Mesenchymal stem cell (in vitro differentiated cells and primary cell): ENCODE results near the gene ZNRD2.

Experiments
- DNase-seq: peaks from one replicate; pipeline ENCODE4 v3.0.0-alpha.2; 2013
- H2AFZ ChIP-seq: one replicate; pipeline ENCODE4 v1.6.1; 2013; ENCODE audit warnings: low read depth, mild to moderate bottlenecking, control low read depth, inconsistent platforms, low read length, moderate library complexity
- H2AK5ac ChIP-seq: 2 replicates; pipeline ENCODE4 v1.6.1; 2013; ENCODE audit warnings: low read length, moderate library complexity, mild to moderate bottlenecking, inconsistent platforms; ENCODE audit not compliant: severe bottlenecking
- H2BK120ac ChIP-seq: one replicate; pipeline ENCODE4 v1.6.1; 2013; ENCODE audit warnings: low read depth, mild to moderate bottlenecking, inconsistent platforms, low read length, moderate library complexity
- H2BK12ac ChIP-seq, 2 experiments: one replicate each; pipeline ENCODE4 v1.6.1; 2013; ENCODE audit warnings: inconsistent platforms in 2 of 2, low read length in 2 of 2, mild to moderate bottlenecking in 2 of 2, moderate library complexity in 2 of 2, control low read depth in 1 of 2
- H2BK15ac ChIP-seq: one replicate; pipeline ENCODE4 v1.6.1; 2013; ENCODE audit warnings: mild to moderate bottlenecking, low read depth, inconsistent platforms; ENCODE audit not compliant: poor library complexity, severe bottlenecking
- H2BK5ac ChIP-seq: 2 replicates; pipeline ENCODE4 v1.6.1; 2013; ENCODE audit warnings: low read depth, mild to moderate bottlenecking, low read length, control low read depth, inconsistent platforms; ENCODE audit not compliant: poor library complexity, severe bottlenecking
- H3K14ac ChIP-seq, 2 experiments: one replicate each; pipeline ENCODE4 v1.6.1; 2013; ENCODE audit warnings: inconsistent platforms in 2 of 2, low read length in 2 of 2, control low read depth in 1 of 2, mild to moderate bottlenecking in 1 of 2, moderate library complexity in 1 of 2
- H3K18ac ChIP-seq, 2 experiments: one replicate each; pipeline ENCODE4 v1.6.1; 2013; ENCODE audit warnings: inconsistent platforms in 2 of 2, low read length in 2 of 2, control low read depth in 1 of 2, low read depth in 1 of 2, mild to moderate bottlenecking in 1 of 2
- H3K23ac ChIP-seq, 2 experiments: one replicate each; pipeline ENCODE4 v1.6.1; 2013; ENCODE audit warnings: inconsistent platforms in 2 of 2, low read length in 2 of 2, mild to moderate bottlenecking in 2 of 2, moderate library complexity in 2 of 2, control low read depth in 1 of 2
- H3K27ac ChIP-seq: 2 replicates; pipeline ENCODE4 v1.5.1; 2013; ENCODE audit warnings: mild to moderate bottlenecking, moderate library complexity, low read length, control low read depth, inconsistent platforms; ENCODE audit not compliant: poor library complexity, severe bottlenecking
- H3K27me3 ChIP-seq, 2 experiments: 2 replicates each; pipeline versions ENCODE4 v1.6.1 to v1.7.0; 2013; ENCODE audit warnings: low read length in 2 of 2, mild to moderate bottlenecking in 2 of 2, moderate library complexity in 2 of 2, control low read depth in 1 of 2, inconsistent platforms in 1 of 2; ENCODE audit not compliant: control insufficient read depth in 1 of 2, insufficient read depth in 1 of 2
- H3K36me3 ChIP-seq, 2 experiments: 2 replicates each; pipeline versions ENCODE4 v1.6.1 to v1.7.0; 2013; ENCODE audit warnings: low read length in 2 of 2, control low read depth in 1 of 2, inconsistent platforms in 1 of 2, low read depth in 1 of 2, mild to moderate bottlenecking in 1 of 2; ENCODE audit not compliant: insufficient read depth in 2 of 2, control insufficient read depth in 1 of 2
- H3K4ac ChIP-seq, 2 experiments: one replicate each; pipeline ENCODE4 v1.6.1; 2013; ENCODE audit warnings: inconsistent platforms in 2 of 2, low read length in 2 of 2, mild to moderate bottlenecking in 2 of 2, moderate library complexity in 2 of 2, control low read depth in 1 of 2, low read depth in 1 of 2
- H3K4me1 ChIP-seq: 2 replicates; pipeline ENCODE4 v1.6.1; 2013; ENCODE audit warnings: low read depth, low read length, control low read depth; ENCODE audit not compliant: control insufficient read depth, insufficient read depth
- H3K4me2 ChIP-seq: 2 replicates; pipeline ENCODE4 v1.6.1; 2013; ENCODE audit warnings: low read length, mild to moderate bottlenecking, inconsistent platforms; ENCODE audit not compliant: poor library complexity, severe bottlenecking
- H3K4me3 ChIP-seq, 2 experiments: 2 replicates each; pipeline versions ENCODE4 v1.5.1 to v1.7.0; 2013; ENCODE audit warnings: low read length in 2 of 2, mild to moderate bottlenecking in 2 of 2, control low read depth in 1 of 2, low read depth in 1 of 2; ENCODE audit not compliant: insufficient read depth in 1 of 2
- H3K79me1 ChIP-seq: replicated peaks from 2 replicates; pipeline ENCODE4 v1.6.1; 2013; ENCODE audit warnings: mild to moderate bottlenecking, control low read depth, low read length, inconsistent platforms; ENCODE audit not compliant: poor library complexity, severe bottlenecking
- H3K9ac ChIP-seq: 2 replicates; pipeline ENCODE4 v1.7.0; 2013; ENCODE audit warnings: mild to moderate bottlenecking, low read length, moderate library complexity
- H3K9me3 ChIP-seq: 2 replicates; pipeline ENCODE4 v1.7.0; 2013; ENCODE audit warnings: mild to moderate bottlenecking, low read length; ENCODE audit not compliant: control insufficient read depth
- H4K8ac ChIP-seq: one replicate; pipeline ENCODE4 v1.6.1; 2013; ENCODE audit warnings: inconsistent platforms, mild to moderate bottlenecking, low read length, moderate library complexity
- H4K91ac ChIP-seq: one replicate; pipeline ENCODE4 v1.6.1; 2013; ENCODE audit warnings: mild to moderate bottlenecking, low read length, inconsistent platforms
- WGBS: methylation state at CpG from one replicate; pipeline ENCODE4 v1.1.7; 2013; ENCODE audit warnings: mixed read lengths; 5-methylcytosine and 5-hydroxymethylcytosine counted together

ZNRD2 gene

GRCh38 chr11:65525546-65526480 lies 44.5 kb upstream of the ZNRD2 start:
- Histone ChIP-seq H4K8ac (peak overlapping the region; percentile 59), H3K9me3 (no peaks in the 10 kb centered on the region), H3K4ac (peak overlapping the region; percentile 95 to 98), H3K4me1 (peaks cover 37% of the 10 kb centered on the region), H3K79me1 (peaks cover 28% of the 10 kb centered on the region), H3K14ac (peak overlapping the region in 1 of 2 experiments; percentile 86), H3K36me3 (peaks cover 44% of the 10 kb centered on the region in 2 experiments), H3K27ac (peak overlapping the region; percentile 10), H2BK12ac (peak overlapping the region in 1 of 2 experiments; percentile 45), H2BK15ac (no peak overlapping the region), H2BK120ac (peak overlapping the region; percentile 80), H3K4me3 (peak overlapping the region; percentile 97 to 98), H3K9ac (peak overlapping the region; percentile 98), H2AK5ac (peak overlapping the region; percentile 57), H2AFZ (peak overlapping the region; percentile 23), H3K23ac (peak overlapping the region; percentile 2 to 73), H3K18ac (peak overlapping the region; percentile 58 to 99), H2BK5ac (no peak overlapping the region), H3K4me2 (peak overlapping the region; percentile 88), H4K91ac (peak overlapping the region; percentile 97), H3K27me3 (no peaks in the 10 kb centered on the region)
- 63% methylated on average over 30 of the region's 31 CpGs for WGBS
- no peak for DNase-seq

GRCh38 chr11:65526744-65527143 lies 43.5 kb upstream of the ZNRD2 start:
- Histone ChIP-seq H3K4me2 (no peak overlapping the region), H4K91ac (no peak overlapping the region), H2AK5ac (no peak overlapping the region), H3K79me1 (peaks cover 37% of the 10 kb centered on the region), H3K18ac (no peak overlapping the region), H2AFZ (no peak overlapping the region), H3K4me3 (peak overlapping the region in 1 of 2 experiments; percentile 97), H3K27ac (no peak overlapping the region), H3K4me1 (peaks cover 37% of the 10 kb centered on the region), H2BK5ac (no peak overlapping the region), H3K4ac (no peak overlapping the region), H3K27me3 (no peaks in the 10 kb centered on the region), H3K36me3 (peaks cover 53 to 54% of the 10 kb centered on the region in 2 experiments), H3K9ac (peak overlapping the region; percentile 98), H2BK120ac (no peak overlapping the region), H2BK15ac (no peak overlapping the region), H3K14ac (no peak overlapping the region), H2BK12ac (no peak overlapping the region), H4K8ac (no peak overlapping the region), H3K23ac (peak overlapping the region in 1 of 2 experiments; percentile 14), H3K9me3 (no peaks in the 10 kb centered on the region)
- no peak for DNase-seq
- 97% methylated on average over 8 of the region's 8 CpGs for WGBS

GRCh38 chr11:65528819-65529350 lies 41.4 kb upstream of the ZNRD2 start:
- Histone ChIP-seq H2BK12ac (no peak overlapping the region), H3K18ac (no peak overlapping the region), H4K8ac (no peak overlapping the region), H3K14ac (no peak overlapping the region), H3K4me2 (no peak overlapping the region), H3K9ac (no peak overlapping the region), H2BK120ac (no peak overlapping the region), H3K27me3 (no peaks in the 10 kb centered on the region), H3K9me3 (no peaks in the 10 kb centered on the region), H3K4me3 (no peak overlapping the region), H2AK5ac (no peak overlapping the region), H3K79me1 (peaks cover 45% of the 10 kb centered on the region), H2BK5ac (no peak overlapping the region), H2BK15ac (no peak overlapping the region), H3K36me3 (peaks cover 71 to 73% of the 10 kb centered on the region in 2 experiments), H3K23ac (no peak overlapping the region), H4K91ac (no peak overlapping the region), H3K4ac (no peak overlapping the region), H3K27ac (no peak overlapping the region), H2AFZ (no peak overlapping the region), H3K4me1 (peaks cover 32% of the 10 kb centered on the region)
- no peak for DNase-seq
- 90% methylated on average over 12 of the region's 12 CpGs for WGBS

GRCh38 chr11:65529475-65530156 lies 40.7 kb upstream of the ZNRD2 start:
- H3K9ac ChIP-seq: peak overlapping the region; percentile 4
- no peak overlapping the region for H2AFZ ChIP-seq
- H3K27ac ChIP-seq: no peak overlapping the region
- H3K4me2 ChIP-seq: no peak overlapping the region
- no peak overlapping the region for H2BK120ac ChIP-seq
- no peaks in the 10 kb centered on the region for H3K27me3 ChIP-seq
- peaks cover 74 to 78% of the 10 kb centered on the region in 2 experiments for H3K36me3 ChIP-seq
- WGBS: 92% methylated on average over 10 of the region's 10 CpGs
- H3K4me1 ChIP-seq: peaks cover 26% of the 10 kb centered on the region
- no peak for DNase-seq
- H4K8ac ChIP-seq: no peak overlapping the region
- no peak overlapping the region for H3K4me3 ChIP-seq
- peaks cover 42% of the 10 kb centered on the region for H3K79me1 ChIP-seq
- H2BK15ac ChIP-seq: no peak overlapping the region
- H3K18ac ChIP-seq: no peak overlapping the region
- H3K23ac ChIP-seq: no peak overlapping the region
- no peak overlapping the region for H4K91ac ChIP-seq
- no peak overlapping the region for H2AK5ac ChIP-seq
- no peak overlapping the region for H2BK5ac ChIP-seq
- H3K14ac ChIP-seq: no peak overlapping the region
- H2BK12ac ChIP-seq: no peak overlapping the region
- H3K9me3 ChIP-seq: no peaks in the 10 kb centered on the region
- no peak overlapping the region for H3K4ac ChIP-seq
